GM10266 (cell line): ENCODE data around the gene LLGL1.

ENCODE experiments used
- DNase-seq: peaks from one replicate; pipeline ENCODE4 v3.0.0; 2012; ENCODE audit errors: extremely low spot score
- TF ChIP-seq, protein P1 (sequence below): IDR thresholded peaks from 2 replicates; pipeline ENCODE4 v1.5.1; 2012; ENCODE audit warnings: mild to moderate bottlenecking, low read depth; ENCODE audit not compliant: control insufficient read depth, insufficient read depth; ENCODE audit errors: missing control alignments

LLGL1 gene

DNA sequence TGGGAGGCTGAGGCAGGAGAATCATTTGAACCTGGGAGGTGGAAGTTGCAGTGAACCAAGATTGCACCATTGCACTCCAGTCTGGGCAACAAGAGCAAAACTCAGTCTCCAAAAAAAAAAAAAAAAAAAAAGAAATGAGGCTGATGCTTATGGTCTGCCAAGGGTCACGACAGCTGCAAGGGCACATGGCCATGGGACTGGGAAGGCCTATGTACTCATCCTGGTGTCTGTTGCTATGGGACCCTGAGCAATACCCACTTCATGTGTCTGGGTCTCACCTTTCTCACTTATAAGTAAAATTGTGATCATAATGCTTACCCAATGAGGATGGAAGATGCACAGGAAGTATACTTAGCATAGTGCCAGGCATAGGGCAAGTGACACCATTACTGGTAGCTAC lies 51.6 kb downstream of the LLGL1 start:
- no peak for DNase-seq
- TF ChIP-seq, protein P1, sequence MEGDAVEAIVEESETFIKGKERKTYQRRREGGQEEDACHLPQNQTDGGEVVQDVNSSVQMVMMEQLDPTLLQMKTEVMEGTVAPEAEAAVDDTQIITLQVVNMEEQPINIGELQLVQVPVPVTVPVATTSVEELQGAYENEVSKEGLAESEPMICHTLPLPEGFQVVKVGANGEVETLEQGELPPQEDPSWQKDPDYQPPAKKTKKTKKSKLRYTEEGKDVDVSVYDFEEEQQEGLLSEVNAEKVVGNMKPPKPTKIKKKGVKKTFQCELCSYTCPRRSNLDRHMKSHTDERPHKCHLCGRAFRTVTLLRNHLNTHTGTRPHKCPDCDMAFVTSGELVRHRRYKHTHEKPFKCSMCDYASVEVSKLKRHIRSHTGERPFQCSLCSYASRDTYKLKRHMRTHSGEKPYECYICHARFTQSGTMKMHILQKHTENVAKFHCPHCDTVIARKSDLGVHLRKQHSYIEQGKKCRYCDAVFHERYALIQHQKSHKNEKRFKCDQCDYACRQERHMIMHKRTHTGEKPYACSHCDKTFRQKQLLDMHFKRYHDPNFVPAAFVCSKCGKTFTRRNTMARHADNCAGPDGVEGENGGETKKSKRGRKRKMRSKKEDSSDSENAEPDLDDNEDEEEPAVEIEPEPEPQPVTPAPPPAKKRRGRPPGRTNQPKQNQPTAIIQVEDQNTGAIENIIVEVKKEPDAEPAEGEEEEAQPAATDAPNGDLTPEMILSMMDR: no peak

DNA sequence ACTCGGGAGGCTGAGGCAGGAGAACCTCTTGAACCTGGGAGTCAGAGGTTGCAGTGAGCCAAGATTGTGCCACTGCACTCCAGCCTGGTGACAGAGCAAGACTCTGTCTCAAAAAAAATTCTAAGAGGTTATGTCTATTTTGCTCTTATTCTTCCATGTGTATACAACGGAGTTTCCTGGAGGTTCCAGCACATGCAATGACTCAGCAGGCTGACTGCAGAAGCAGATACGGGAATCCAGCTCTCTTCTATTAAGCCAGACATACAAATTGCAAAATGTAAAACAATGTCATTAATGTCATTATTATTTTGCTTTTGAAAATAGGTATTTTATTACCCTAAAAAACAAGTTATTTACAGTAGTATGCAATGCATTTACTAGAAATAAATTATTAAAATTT lies 53.4 kb downstream of the LLGL1 start:
- no peak for DNase-seq

DNA sequence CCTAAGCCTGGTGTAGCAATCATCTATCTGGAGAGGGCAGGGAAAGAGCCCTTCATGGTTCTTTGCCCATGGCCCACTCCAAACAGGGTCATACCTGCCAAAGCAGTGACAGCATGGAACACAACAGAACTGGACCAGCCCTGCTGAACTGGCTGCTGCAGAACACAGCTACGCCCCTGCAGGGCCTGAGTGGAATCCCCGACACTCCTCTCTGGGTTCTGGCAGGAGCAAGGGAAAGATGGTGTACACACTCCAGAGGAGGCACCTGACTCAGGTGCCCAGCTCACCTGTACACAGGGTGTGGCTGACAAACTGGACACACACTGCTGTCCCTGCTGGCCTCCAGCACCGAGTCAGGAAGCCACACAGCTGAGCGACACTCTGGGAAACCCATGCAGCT lies 54.8 kb downstream of the LLGL1 start:
- no peak for DNase-seq
- TF ChIP-seq, protein P1: no peak

More for the DNA sequence above, 53.4 kb downstream of the LLGL1 start:
- TF ChIP-seq, protein P1: no peak

DNA sequence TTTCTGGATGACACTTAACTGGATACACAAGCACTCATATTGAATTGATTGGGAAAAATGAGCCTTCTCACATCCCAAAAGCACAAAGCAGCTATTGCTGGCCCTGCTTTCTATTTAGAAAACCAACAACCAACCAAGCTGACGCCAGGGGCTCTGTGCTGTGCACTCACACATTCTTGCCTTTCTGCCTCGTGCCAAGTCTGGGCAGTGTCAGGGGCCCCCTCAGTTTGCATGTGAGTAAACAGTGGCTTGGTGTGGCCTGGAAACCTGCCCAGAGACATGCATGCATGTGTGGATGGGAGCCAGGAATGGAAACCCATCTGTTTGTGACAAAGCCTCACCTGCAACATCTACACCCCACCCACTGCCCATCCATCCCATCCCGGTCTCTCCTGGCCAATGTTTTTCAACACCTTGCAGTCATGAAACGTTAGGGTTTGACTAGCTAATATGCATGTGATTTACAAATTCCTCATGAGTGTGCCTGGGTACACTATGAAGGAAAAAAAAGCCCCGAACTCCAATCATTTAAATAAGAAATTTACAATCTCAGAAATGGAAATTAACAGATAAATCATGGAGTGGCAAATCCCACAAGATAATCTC lies 55.4 kb downstream of the LLGL1 start:
- TF ChIP-seq, protein P1: no peak
- no peak for DNase-seq

DNA sequence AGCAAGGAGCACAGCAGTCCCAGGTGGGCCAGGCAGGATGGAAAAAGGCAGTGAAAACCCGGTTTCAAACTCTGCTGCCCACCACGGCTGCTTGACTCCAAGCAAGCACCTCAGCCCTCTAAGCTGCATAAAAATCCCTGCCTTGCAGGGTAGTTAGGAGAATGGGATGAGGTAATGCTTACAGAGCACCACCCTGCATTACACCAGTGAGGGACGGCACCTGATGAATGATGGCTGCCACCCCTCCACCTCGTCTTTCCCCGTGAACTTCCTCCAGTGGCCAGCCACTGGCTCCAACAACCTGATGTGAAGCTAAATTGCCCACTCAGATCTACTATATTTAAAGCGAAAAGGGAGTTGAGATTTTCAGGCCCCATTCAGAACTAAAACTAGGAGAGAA lies 56.4 kb downstream of the LLGL1 start:
- TF ChIP-seq, protein P1: no peak
- no peak for DNase-seq

DNA sequence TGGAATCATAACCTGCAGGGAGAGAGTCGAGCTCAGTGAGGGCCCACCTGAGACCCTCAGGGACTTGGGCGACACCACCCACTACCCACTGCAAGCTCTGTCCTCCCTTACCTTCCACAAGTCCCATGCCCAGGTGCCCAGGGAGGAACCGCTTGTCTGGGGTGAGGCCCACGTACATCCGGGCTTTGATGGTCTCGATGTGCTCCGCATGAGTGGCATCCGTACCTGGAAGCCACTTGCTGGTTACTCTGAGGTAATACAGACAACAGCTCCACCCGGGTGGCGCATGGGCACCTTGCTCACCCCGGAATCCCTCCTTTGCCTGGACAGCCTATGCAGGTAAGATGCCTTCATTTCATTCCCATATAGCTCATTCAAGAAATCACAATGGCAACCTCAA lies 59.9 kb downstream of the LLGL1 start:
- TF ChIP-seq, protein P1: no peak
- DNase-seq: no peak

DNA sequence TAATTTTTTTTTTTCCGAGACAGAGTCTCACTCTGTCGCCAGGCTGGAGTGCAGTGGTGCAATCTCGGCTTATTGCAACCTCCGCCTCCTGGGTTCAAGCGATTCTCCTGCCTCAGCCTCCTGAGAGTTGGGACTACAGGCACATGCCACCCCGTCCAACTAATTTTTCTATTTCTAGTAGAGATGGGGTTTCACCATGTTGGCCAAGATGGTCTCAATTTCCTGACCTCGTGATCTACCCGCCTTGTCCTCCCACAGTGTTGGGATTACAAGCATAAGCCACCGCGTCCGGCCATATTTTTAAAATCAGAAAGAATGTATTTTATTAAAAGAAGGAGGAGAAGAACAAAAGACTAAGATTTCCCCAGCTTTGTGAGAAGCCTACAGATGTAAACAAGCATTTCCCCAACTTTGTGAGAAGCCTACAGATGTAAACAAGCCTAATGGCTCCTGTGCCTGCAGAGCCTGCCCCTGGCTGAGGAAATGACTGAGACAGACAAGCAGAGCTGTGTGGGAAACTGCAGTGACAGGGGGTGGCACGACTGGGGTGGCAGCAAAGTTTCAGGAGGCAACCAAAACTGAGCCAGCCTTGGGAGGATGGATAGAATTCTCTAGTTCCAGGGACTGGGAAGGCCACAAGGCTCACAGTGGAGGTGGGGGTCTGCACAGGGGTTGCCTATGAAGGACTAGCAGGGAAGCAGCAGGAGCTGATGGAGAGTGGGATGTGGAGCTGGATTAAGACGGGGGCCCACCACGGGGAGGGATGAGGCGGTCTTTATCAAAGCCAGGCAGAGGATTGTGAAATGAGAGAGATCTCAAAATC lies 66.5 kb downstream of the LLGL1 start:
- DNase-seq: no peak
- TF ChIP-seq, protein P1: no peak
